Pancreas (tissue), 10 donors: ENCODE data around the gene GPATCH2L. TPM values are rescaled to one million over a fixed set of nuclear protein-coding genes. Genes with fewer than 3 reads are reported as not detected.

ENCODE experiments used
- ATAC-seq, 4 donors: fragments of 200-7000 bp; cut with Tn5 transposase; one replicate each; pipeline versions ENCODE4 v1.8.0 to v1.9.1; 2020; ENCODE audit warnings: mild to moderate bottlenecking in 4 of 4, moderate library complexity in 4 of 4
- DNase-seq, 6 donors: peaks; one replicate each; pipeline ENCODE4 v3.0.0-alpha.2; 2020
- FAIRE-seq: peaks from 2 replicates; lab custom pipeline; 2012; peaks lifted over from hg19 to GRCh38; lab: Jason Lieb, UNC
- H3K27ac ChIP-seq, 4 donors: fragments of 200-600 bp; sonication (generic); 1 replicate in 3 of 4; 2 replicates in 1 of 4; pipeline versions ENCODE4 v1.5.0 to v1.8.0; 2020
- H3K27me3 ChIP-seq, 4 donors: fragments of 200-600 bp; one replicate each; pipeline ENCODE4 v1.8.0; 2021
- H3K36me3 ChIP-seq, 3 donors: fragments of 200-600 bp; sonication (generic) in 1 of 3; one replicate each; pipeline versions ENCODE4 v1.5.0 to v1.8.0; 2020 to 2021
- H3K4me1 ChIP-seq, 3 donors: fragments of 200-600 bp; one replicate each; pipeline ENCODE4 v1.8.0; 2021
- H3K4me3 ChIP-seq, 4 donors: fragments of 200-600 bp; sonication (generic) in 2 of 4; one replicate each; pipeline versions ENCODE4 v1.5.0 to v1.8.0; 2020 to 2021
- H3K9me3 ChIP-seq, 4 donors: fragments of 200-600 bp; one replicate each; pipeline ENCODE4 v1.8.0; 2021
- WGBS, 2 donors: extraction: QIAGEN DNeasy Blood & Tissue Kit; methylation state at CpG; one replicate each; pipeline ENCODE4 v1.1.7; 2013; 5-methylcytosine and 5-hydroxymethylcytosine counted together
- intact Hi-C, 3 donors: fragments of 100-400 bp; cut with DNase I; formaldehyde crosslinking; loops; one replicate each; pipeline versions ENCODE4 v1.11.1 to v1.14.2; 2022
- polyA plus RNA-seq, 2 donors: library from polyadenylated mRNA; stranded (reverse); fragments of 200-250 nt; gene quantifications; one replicate each; pipeline ENCODE4 v1.2.3, GENCODE V29; 2013
- total RNA-seq, 6 donors: library from RNA; stranded (reverse); fragmentation: NEBNext Ultra II Directional in 4 of 6; extraction: Animal tissue kit (Norgen Biotek cat#: 25700) in 4 of 6; gene quantifications; one replicate each; pipeline versions ENCODE4 v1.2.1 to v1.2.4, GENCODE V29; 2021 to 2023
- TF ChIP-seq, protein P1 (sequence below), 4 donors: fragments of 200-600 bp; sonication (generic) in 3 of 4; IDR thresholded peaks; one replicate each; pipeline versions ENCODE4 v1.5.0 to v1.8.0; 2021; ENCODE audit warnings: antibody characterized with exemption in 4 of 4
- donor health status: healthy with polysubstance abuse.
- donor health status: DM: no; HTN: no; CAD: no; lungs with moderate emphysema.
- donor health status: DM: no; HTN: no; CAD: no.
- donor health status: control.
- donor health status: control.
- donor health status: Bipolar disorder and iron deficiency.
- donor health status: DM: yes; HTN: yes; CAD: no.
- donor health status: DM: no; HTN: no; CAD: no.
- donor health status: DM: no; HTN: no; CAD: no.
- donor health status: DM: yes; HTN: yes; CAD: no.

Gene GPATCH2L
- 10 to 100 TPM; 13.8 to 29.7 (median 17.4) TPM for total RNA-seq
- 1 to 10 TPM; 3.0 to 6.0 TPM for polyA plus RNA-seq

DNA sequence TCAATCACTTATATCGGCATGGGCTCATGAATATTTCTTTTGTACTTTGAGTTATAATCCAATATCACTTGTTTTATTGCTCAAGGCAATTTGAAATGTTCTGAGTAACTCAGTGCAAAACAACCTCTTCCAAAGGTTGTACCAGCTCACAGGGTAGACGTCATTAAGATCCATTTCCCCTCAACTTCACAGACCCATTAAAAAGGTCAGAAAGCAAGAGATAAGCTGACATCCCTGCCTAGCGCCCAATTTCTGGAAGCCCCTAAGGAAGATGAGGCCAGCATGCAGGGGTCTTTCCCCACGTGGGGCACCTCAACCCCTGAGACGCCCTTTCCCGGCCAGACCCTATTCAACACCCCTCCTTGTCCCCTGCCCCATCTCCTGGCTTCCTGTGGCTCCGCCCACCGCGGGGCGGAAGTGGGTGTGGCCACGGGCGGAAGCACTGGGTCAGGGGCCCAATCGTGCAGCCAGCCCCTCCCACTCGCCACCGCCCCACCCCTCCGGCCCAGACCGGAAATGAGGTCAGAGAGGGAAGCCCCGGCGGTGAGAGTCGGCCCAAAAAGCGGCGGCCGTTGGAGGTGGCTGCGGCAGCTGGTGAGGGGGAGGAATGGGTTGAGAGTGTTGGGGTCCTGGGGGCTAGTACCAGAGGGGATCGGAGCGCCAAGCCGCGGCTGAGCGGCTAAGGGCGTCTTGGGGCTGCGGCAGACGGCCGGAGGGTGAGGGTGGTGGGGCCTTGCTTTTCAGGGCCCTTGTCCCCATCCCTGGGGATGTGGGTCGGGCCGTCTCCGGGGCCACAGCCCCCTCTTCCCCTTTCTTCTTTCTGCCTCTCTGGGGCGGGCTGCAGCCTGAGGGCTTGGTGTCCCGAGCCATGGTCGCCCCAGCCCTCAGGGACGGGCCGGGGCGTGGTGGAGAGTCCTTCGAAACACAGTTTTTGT lies at the start of gene GPATCH2L:
Gene GPATCH2L, plus strand, starts transcription at position 525 of the 935 bp plus-strand sequence. CDS start 2,442 bp downstream, outside the sequence.
- intact Hi-C loops: no loop called here
- TF ChIP-seq, protein P1, sequence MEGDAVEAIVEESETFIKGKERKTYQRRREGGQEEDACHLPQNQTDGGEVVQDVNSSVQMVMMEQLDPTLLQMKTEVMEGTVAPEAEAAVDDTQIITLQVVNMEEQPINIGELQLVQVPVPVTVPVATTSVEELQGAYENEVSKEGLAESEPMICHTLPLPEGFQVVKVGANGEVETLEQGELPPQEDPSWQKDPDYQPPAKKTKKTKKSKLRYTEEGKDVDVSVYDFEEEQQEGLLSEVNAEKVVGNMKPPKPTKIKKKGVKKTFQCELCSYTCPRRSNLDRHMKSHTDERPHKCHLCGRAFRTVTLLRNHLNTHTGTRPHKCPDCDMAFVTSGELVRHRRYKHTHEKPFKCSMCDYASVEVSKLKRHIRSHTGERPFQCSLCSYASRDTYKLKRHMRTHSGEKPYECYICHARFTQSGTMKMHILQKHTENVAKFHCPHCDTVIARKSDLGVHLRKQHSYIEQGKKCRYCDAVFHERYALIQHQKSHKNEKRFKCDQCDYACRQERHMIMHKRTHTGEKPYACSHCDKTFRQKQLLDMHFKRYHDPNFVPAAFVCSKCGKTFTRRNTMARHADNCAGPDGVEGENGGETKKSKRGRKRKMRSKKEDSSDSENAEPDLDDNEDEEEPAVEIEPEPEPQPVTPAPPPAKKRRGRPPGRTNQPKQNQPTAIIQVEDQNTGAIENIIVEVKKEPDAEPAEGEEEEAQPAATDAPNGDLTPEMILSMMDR (IDR thresholded peaks at IDR 0.05): no peak
- no peaks in the 10 kb centered on the region for H3K27me3 ChIP-seq

DNA sequence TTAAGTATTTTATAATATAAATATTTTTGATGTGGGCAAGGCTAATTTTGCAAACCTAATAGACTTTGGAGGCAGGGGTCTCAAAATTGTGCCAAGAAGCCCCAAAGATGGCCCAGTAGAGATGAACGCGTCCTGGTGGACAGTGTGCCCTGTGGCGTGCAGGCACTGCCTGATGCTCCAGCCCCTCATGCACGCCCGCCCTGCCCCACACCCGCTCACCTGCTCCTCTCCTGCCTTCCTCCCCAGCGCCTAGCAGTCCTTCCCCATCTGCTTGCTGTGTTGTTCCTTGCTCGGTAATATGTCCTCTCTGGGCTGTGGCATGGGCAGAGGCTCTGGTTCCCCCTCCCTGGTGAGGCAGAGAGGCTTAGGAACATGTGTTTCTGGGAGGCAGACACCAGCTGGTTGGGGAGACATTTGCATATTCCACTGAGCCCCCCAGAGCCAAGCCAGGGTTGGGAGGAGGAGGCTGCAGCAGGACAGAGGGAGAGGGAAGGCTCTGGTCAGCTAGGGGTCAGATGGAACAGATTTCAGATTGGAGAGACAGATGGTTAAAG lies 46.8 kb upstream of the GPATCH2L start:
- DNase-seq: no peak
- WGBS, 2 donors: 64 to 81% methylated on average over 8 of the region's 8 CpGs
- Histone ChIP-seq H3K36me3 (no peaks in the 10 kb centered on the region), H3K27me3 (no peaks in the 10 kb centered on the region), H3K9me3 (no peaks in the 10 kb centered on the region), H3K4me1 (no peaks in the 10 kb centered on the region), H3K4me3 (no peak overlapping the region), H3K27ac (no peak overlapping the region)
- no peak for ATAC-seq
- FAIRE-seq: no peak
- intact Hi-C loops: no loop called here
- TF ChIP-seq, protein P1 (IDR thresholded peaks at IDR 0.05): no peak

More for the DNA sequence above, at the start of gene GPATCH2L:
- peak within 1 kb of the TSS; percentile 84 to 100 (median 88) for H3K4me3 ChIP-seq
- no peaks in the 10 kb centered on the region for H3K9me3 ChIP-seq
- peaks cover 9 to 29% (median 18%) of the 10 kb centered on the region in 3 donors for H3K4me1 ChIP-seq
- H3K36me3 ChIP-seq: no peaks in the 10 kb centered on the region
- FAIRE-seq (peak; percentile 74), ATAC-seq (peak; percentile 100), DNase-seq (peak; percentile 93 to 98 (median 96))
- H3K27ac ChIP-seq: peak within 1 kb of the TSS; percentile 13 to 74 (median 64)
- WGBS, 2 donors: 4 to 5% methylated on average over 35 to 43 of the region's 43 CpGs

DNA sequence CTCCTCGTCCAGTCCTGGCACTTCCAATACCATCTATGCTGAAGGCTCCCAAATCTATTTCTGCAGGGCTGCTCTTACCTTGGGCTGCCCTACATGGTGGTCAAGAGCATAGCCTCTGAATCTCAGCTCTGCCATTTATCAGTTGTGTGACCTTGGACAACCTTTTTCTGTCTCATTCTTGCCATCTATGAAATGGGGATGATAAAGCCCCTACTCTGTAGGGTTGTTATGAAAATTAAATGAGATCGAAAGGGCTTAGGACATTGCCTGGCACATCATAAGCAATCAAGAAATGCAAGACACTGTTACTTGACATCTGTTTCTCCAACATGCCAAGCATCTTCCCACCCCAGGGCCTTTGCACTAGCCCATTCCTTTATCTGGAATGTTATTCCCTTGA lies 45.5 kb upstream of the GPATCH2L start:
- no peak for ATAC-seq
- Histone ChIP-seq H3K27me3 (no peaks in the 10 kb centered on the region), H3K27ac (no peak overlapping the region), H3K36me3 (no peaks in the 10 kb centered on the region), H3K9me3 (no peaks in the 10 kb centered on the region), H3K4me3 (no peak overlapping the region), H3K4me1 (no peaks in the 10 kb centered on the region)
- DNase-seq: no peak
- FAIRE-seq: no peak
- TF ChIP-seq, protein P1 (IDR thresholded peaks at IDR 0.05): no peak
- 62 to 80% methylated on average over 2 of the region's 2 CpGs for WGBS, 2 donors
- intact Hi-C loops: no loop called here

DNA sequence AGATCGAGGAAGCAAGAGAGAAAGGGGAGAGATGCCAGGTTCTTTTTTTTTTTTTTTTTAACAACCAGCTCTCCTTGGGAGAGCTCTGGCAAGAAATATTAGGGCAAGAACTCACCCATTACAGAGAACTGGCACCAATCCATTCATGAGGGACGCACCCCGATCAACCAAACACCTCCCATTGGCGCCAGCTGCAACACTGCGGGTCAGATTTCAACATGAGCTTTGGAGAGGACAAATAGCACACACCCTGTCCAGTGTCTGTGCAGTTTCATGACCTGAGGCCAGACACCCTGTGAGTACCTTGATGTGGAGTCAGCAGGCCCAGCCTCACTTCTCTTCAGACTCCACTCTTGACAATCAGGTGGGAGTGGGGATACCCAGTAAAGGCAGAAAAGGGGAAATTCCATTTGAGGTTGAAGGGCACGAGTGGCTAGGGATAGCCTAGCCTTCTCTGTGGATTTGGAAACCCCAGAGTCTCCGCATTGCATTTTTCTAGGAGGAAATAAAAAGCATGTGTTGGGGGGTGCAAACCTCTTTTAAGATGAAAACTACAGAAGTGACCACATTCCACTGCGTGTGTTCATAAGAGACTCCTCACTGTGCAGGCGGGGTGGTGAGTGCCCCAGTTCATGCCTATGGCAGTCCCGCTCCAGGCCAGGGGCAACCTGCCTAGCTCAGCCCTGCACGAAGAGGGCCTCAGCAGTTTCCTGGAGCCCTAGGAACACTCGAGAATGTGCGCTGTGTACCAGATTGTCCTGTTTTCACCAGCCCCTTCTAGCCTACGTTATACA lies 42.4 kb upstream of the GPATCH2L start:
- Histone ChIP-seq H3K4me3 (no peak overlapping the region), H3K27ac (no peak overlapping the region), H3K4me1 (no peaks in the 10 kb centered on the region), H3K27me3 (no peaks in the 10 kb centered on the region), H3K9me3 (no peaks in the 10 kb centered on the region), H3K36me3 (no peaks in the 10 kb centered on the region)
- DNase-seq: no peak
- TF ChIP-seq, protein P1 (IDR thresholded peaks at IDR 0.05): no peak
- no peak for FAIRE-seq
- intact Hi-C loops: no loop called here
- WGBS, 2 donors: 71 to 81% methylated on average over 14 of the region's 14 CpGs
- ATAC-seq: no peak
